HepG2 (cell line): ENCODE results near the gene TRAK1. TPM values are rescaled to one million over a fixed set of nuclear protein-coding genes. Genes with fewer than 3 reads are reported as not detected.

Source experiments
- ATAC-seq: fragments of 200-7000 bp; cut with Tn5 transposase; 3 replicates; pipeline ENCODE4 v1.9.1; 2020; ENCODE audit warnings: mild to moderate bottlenecking, moderate library complexity
- BruUV-seq: library from RNA; stranded (reverse); fragments of 400-500 nt; replicated peaks from 2 replicates; lab custom pipeline; 2021; lab: Mats Ljungman, UMichigan
- CTCF ChIA-PET: fragments of 300-600 bp; formaldehyde crosslinking; extraction: SDS; loops from one replicate; lab custom pipeline; 2021; ENCODE audit warnings: low total read pairs, inconsistent platforms, low intra/inter-chr PET ratio; lab: Yijun Ruan, JAX
- POLR2A ChIA-PET: fragments of 350-600 bp; sonication (Branson Sonifier 250); formaldehyde crosslinking; loops from one replicate; lab custom pipeline; 2020; ENCODE audit warnings: antibody characterized with exemption, inconsistent platforms; lab: Yijun Ruan, JAX
- DNase-seq: peaks from one replicate; pipeline ENCODE4 v3.0.0-alpha.2; 2015; ENCODE audit warnings: low spot score
- FAIRE-seq: peaks from 3 replicates; lab custom pipeline; 2011; peaks lifted over from hg19 to GRCh38; lab: Jason Lieb, UNC
- H2AFZ ChIP-seq: one replicate; pipeline ENCODE4 v1.6.1; 2011; ENCODE audit warnings: low read length, inconsistent platforms
- H3K27ac ChIP-seq: fragments of 300-600 bp; 3 replicates; pipeline ENCODE4 v1.8.0; 2011; ENCODE audit warnings: mixed run types, mild to moderate bottlenecking, mixed read lengths, low read length, inconsistent platforms; ENCODE audit not compliant: insufficient read depth; ENCODE audit errors: extremely low read length
- H3K27me3 ChIP-seq, 2 experiments: fragments of 200-600 bp in 1 of 2; 2 replicates in 1 of 2; 3 replicates in 1 of 2; pipeline versions ENCODE4 v1.6.0 to v1.8.0; 2011; ENCODE audit warnings: low read length in 2 of 2, mild to moderate bottlenecking in 2 of 2, moderate library complexity in 2 of 2, inconsistent platforms in 1 of 2; ENCODE audit not compliant: insufficient read depth in 2 of 2, control insufficient read depth in 1 of 2
- H3K36me3 ChIP-seq, 2 experiments: fragments of 200-600 bp in 1 of 2; replicated peaks in 1 of 2; 2 replicates in 1 of 2; 3 replicates in 1 of 2; pipeline versions ENCODE4 v1.5.1 to v1.8.0; 2011; ENCODE audit warnings: low read length in 2 of 2, inconsistent platforms in 1 of 2; ENCODE audit not compliant: insufficient read depth in 2 of 2, control insufficient read depth in 1 of 2
- H3K4me1 ChIP-seq: 2 replicates; pipeline ENCODE4 v1.5.1; 2012; ENCODE audit warnings: low read length, inconsistent platforms; ENCODE audit not compliant: insufficient read depth
- H3K4me2 ChIP-seq: 2 replicates; pipeline ENCODE4 v1.6.0; 2011; ENCODE audit warnings: low read depth, low read length, inconsistent platforms
- H3K4me3 ChIP-seq, 3 experiments: fragments of 200-600 bp in 1 of 3; sonication (generic), shearing (Covaris generic) in 1 of 3; replicated peaks in 1 of 3; 2 replicates each; pipeline ENCODE4 v1.5.1; 2011 to 2016; ENCODE audit warnings: low read length in 3 of 3, inconsistent platforms in 2 of 3, low read depth in 2 of 3, mild to moderate bottlenecking in 2 of 3, control low read depth in 1 of 3, mixed read lengths in 1 of 3; ENCODE audit not compliant: insufficient read depth in 1 of 3
- H3K79me2 ChIP-seq: one replicate; pipeline ENCODE4 v1.6.1; 2011; ENCODE audit warnings: low read length, inconsistent platforms; ENCODE audit not compliant: insufficient read depth
- H3K9ac ChIP-seq: 2 replicates; pipeline ENCODE4 v1.6.0; 2011; ENCODE audit warnings: mild to moderate bottlenecking, low read depth, low read length, inconsistent platforms; ENCODE audit not compliant: insufficient read depth
- H3K9me3 ChIP-seq: 2 replicates; pipeline ENCODE4 v1.5.1; 2012; ENCODE audit warnings: mild to moderate bottlenecking, low read length
- H4K20me1 ChIP-seq: 2 replicates; pipeline ENCODE4 v1.6.0; 2011; ENCODE audit warnings: inconsistent platforms, mild to moderate bottlenecking, low read length, moderate library complexity; ENCODE audit not compliant: insufficient read depth
- AKNA ChIP-seq: sonication (generic); formaldehyde crosslinking; IDR thresholded peaks from 2 replicates; pipeline ENCODE4 v1.4.0; 2020; ENCODE audit warnings: missing genetic modification reagents, borderline replicate concordance
- KDM5A ChIP-seq: fragments of 200-600 bp; sonication (generic); IDR thresholded peaks from 2 replicates; pipeline ENCODE4 v1.7.0; 2018; ENCODE audit warnings: antibody characterized with exemption, mild to moderate bottlenecking, low read length, borderline replicate concordance
- NFYC ChIP-seq: IDR thresholded peaks from 2 replicates; pipeline ENCODE4 v1.6.1; 2016; ENCODE audit warnings: missing genetic modification reagents, missing compliant biosample characterization
- ZNF225 ChIP-seq: sonication (generic); formaldehyde crosslinking; IDR thresholded peaks from 2 replicates; pipeline ENCODE4 v1.4.0; 2020; ENCODE audit warnings: mild to moderate bottlenecking, missing genetic modification reagents
- ZNF550 ChIP-seq: sonication (generic); formaldehyde crosslinking; IDR thresholded peaks from 2 replicates; pipeline ENCODE4 v1.4.0; 2020; ENCODE audit warnings: mild to moderate bottlenecking, missing genetic modification reagents, borderline replicate concordance
- WGBS: methylation state at CpG from one replicate; pipeline ENCODE4 v1.1.6; 2017; ENCODE audit warnings: low lambda C conversion rate; 5-methylcytosine and 5-hydroxymethylcytosine counted together
- in situ Hi-C: cut with HindIII; loops from 2 replicates; pipeline ENCODE4 v1.10.0; 2017; ENCODE audit warnings: low pct_unique_long_range_greater_than_20kb; ENCODE audit not compliant: extremely low pct_ligation_motif_present
- intact Hi-C: fragments of 100-400 bp; cut with micrococcal nuclease; formaldehyde crosslinking; loops from one replicate; pipeline ENCODE4 v1.10.0; 2022; ENCODE audit not compliant: unreplicated experiment
- polyA plus RNA-seq, 8 experiments: library from polyadenylated mRNA; depleted of rRNA in 3 of 8; stranded (reverse) in 7 of 8; unstranded in 1 of 8; fragments of >200 nt; fragmentation: Illumina TruSeq in 4 of 8; extraction: Trizol in 4 of 8; gene quantifications; 2 replicates each; pipeline versions ENCODE4 v1.2.1 to v1.2.3, GENCODE V29; 2011 to 2016; ENCODE audit warnings: low read depth in 4 of 8, missing spikeins in 1 of 8, mixed read lengths in 1 of 8; ENCODE audit not compliant: insufficient read depth in 1 of 8
- total RNA-seq, 5 experiments: library from RNA; depleted of rRNA; stranded (reverse); fragments of >200 nt; fragmentation: Illumina TruSeq; extraction: Trizol; gene quantifications; 2 replicates each; pipeline ENCODE4 v1.2.3, GENCODE V29; 2016; ENCODE audit warnings: low read depth in 1 of 5
- TF ChIP-seq, protein P1 (sequence below): sonication (generic); formaldehyde crosslinking; IDR thresholded peaks from 2 replicates; pipeline ENCODE4 v1.5.0; 2020; ENCODE audit warnings: missing genetic modification reagents
- TF ChIP-seq, protein P2 (sequence below): sonication (generic); formaldehyde crosslinking; IDR thresholded peaks from 2 replicates; pipeline ENCODE4 v1.4.0; 2020; ENCODE audit warnings: mild to moderate bottlenecking, missing genetic modification reagents

Gene TRAK1
- total and polyA plus RNA-seq, 2 of the 13 experiments (the other 11 are each of a cell fraction or from before 2014, with no cell fraction given) = 20.5 to 46.6 TPM

GRCh38 chr3:42264399-42265058, 173.4 kb downstream of the TRAK1 start:
- 73% methylated on average over 34 of the region's 37 CpGs for WGBS
- FAIRE-seq = no peak
- Histone ChIP-seq H3K9me3 (no peaks in the 10 kb centered on the region), H3K4me2 (no peak overlapping the region), H2AFZ (no peak overlapping the region)
- DNase-seq = no peak
- TF ChIP-seq AKNA (CRISPR knock-in tag) (no peak), ZNF550 (CRISPR knock-in tag) (no peak), KDM5A (no peak), NFYC (CRISPR knock-in tag) (no peak), ZNF225 (CRISPR knock-in tag) (no peak)
- TF ChIP-seq, protein P1, sequence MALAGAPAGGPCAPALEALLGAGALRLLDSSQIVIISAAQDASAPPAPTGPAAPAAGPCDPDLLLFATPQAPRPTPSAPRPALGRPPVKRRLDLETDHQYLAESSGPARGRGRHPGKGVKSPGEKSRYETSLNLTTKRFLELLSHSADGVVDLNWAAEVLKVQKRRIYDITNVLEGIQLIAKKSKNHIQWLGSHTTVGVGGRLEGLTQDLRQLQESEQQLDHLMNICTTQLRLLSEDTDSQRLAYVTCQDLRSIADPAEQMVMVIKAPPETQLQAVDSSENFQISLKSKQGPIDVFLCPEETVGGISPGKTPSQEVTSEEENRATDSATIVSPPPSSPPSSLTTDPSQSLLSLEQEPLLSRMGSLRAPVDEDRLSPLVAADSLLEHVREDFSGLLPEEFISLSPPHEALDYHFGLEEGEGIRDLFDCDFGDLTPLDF (CRISPR knock-in tag) = no peak
- TF ChIP-seq, protein P2, sequence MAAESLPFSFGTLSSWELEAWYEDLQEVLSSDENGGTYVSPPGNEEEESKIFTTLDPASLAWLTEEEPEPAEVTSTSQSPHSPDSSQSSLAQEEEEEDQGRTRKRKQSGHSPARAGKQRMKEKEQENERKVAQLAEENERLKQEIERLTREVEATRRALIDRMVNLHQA = no peak
- TF ChIP-seq, all 625 proteins: peak for 0
- H3K36me3 ChIP-seq = no peaks in the 10 kb centered on the region
- intact Hi-C loops = no loop called here
- no TSS peak for BruUV-seq
- CTCF ChIA-PET = no interaction called here
- POLR2A ChIA-PET = no interaction called here
- H3K4me3 ChIP-seq = no peak overlapping the region
- no peak overlapping the region for H3K27ac ChIP-seq
- no peak overlapping the region for H3K9ac ChIP-seq
- no peaks in the 10 kb centered on the region for H4K20me1 ChIP-seq
- in situ Hi-C loops = no loop called here
- no peak for ATAC-seq
- no peaks in the 10 kb centered on the region for H3K4me1 ChIP-seq
- peaks cover 3 to 6% of the 10 kb centered on the region in 2 experiments; a peak in 3 of 5 replicates for H3K27me3 ChIP-seq
- H3K79me2 ChIP-seq = no peaks in the 10 kb centered on the region
